ENCODE results near the gene VPS9D1.

VPS9D1 gene

GRCh38 chr16:89709716-89710432 lies 10.8 kb downstream of the VPS9D1 start:
- no peak for TF ChIP-seq CTCF (IDR thresholded peaks at IDR 0.05; ENCODE audit: insufficient read depth, low read length, poor library complexity, severe bottlenecking)
- H3K4me3 ChIP-seq (replicated peaks; ENCODE audit: low read depth, low read length): no peak overlapping the region

DNA sequence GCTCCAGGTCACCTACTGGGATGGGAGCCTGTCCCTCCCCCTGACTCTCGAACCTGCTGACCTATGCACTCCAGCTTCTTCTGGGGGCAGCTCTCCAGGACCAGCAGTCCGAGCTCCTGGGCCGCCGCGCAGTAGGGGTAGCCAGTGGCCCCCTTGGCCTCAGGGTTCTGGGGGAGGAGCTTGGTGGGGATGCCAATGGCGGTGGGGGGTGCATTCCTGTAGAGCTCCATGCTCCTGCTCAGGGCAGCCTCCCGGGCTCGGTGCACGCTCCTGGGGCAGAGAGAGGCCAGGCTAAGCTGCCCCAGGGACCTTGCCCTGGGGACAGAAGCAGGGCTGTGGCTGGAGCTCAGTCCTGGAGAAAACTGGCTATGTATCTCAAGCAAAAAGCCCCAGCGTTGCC lies 11.5 kb downstream of the VPS9D1 start:
- H3K4me3 ChIP-seq (replicated peaks; ENCODE audit: low read depth, low read length): no peak overlapping the region
- DNase-seq (ENCODE audit: extremely low read depth, insufficient read length): no peak
- no peak for TF ChIP-seq CTCF (IDR thresholded peaks at IDR 0.05; ENCODE audit: insufficient read depth, low read length, poor library complexity, severe bottlenecking)
- no peaks in the 10 kb centered on the region for H3K36me3 ChIP-seq (ENCODE audit: control insufficient read depth, insufficient read depth, low read length)
- no peaks in the 10 kb centered on the region for H3K27me3 ChIP-seq (replicated peaks; ENCODE audit: control insufficient read depth, insufficient read depth, low read length)

More at GRCh38 chr16:89709716-89710432, 10.8 kb downstream of the VPS9D1 start:
- no peak for DNase-seq (ENCODE audit: extremely low read depth, insufficient read length)
- H3K36me3 ChIP-seq (ENCODE audit: control insufficient read depth, insufficient read depth, low read length): peaks cover 2% of the 10 kb centered on the region
- no peaks in the 10 kb centered on the region for H3K27me3 ChIP-seq (replicated peaks; ENCODE audit: control insufficient read depth, insufficient read depth, low read length)

DNA sequence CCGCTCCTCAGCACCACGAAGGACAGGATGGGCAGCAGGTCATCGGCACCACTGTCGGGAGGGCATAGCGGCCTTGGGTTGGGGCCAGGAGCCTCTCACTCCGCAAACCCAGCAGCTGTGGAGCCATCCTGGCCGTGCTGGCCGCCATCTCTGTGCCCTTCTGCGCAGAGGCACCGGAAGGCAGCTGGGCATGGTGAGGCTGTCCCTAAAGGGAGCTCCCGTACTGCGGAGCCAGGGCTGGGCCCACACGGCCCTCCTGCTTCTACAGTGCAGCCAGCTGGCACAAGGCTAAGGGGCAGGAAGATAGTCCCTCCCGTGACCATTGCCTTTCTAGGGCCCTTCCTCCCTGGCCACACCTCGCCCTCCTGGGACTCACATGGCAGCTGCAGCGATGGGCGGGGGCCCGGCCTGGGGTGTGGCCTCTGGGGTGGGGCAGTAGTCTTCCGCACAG lies 12.2 kb downstream of the VPS9D1 start:
- H3K4me3 ChIP-seq (replicated peaks; ENCODE audit: low read depth, low read length): no peak overlapping the region
- no peaks in the 10 kb centered on the region for H3K36me3 ChIP-seq (ENCODE audit: control insufficient read depth, insufficient read depth, low read length)
- no peak for TF ChIP-seq CTCF (IDR thresholded peaks at IDR 0.05; ENCODE audit: insufficient read depth, low read length, poor library complexity, severe bottlenecking)
- H3K27me3 ChIP-seq (replicated peaks; ENCODE audit: control insufficient read depth, insufficient read depth, low read length): no peaks in the 10 kb centered on the region
- DNase-seq (ENCODE audit: extremely low read depth, insufficient read length): no peak

DNA sequence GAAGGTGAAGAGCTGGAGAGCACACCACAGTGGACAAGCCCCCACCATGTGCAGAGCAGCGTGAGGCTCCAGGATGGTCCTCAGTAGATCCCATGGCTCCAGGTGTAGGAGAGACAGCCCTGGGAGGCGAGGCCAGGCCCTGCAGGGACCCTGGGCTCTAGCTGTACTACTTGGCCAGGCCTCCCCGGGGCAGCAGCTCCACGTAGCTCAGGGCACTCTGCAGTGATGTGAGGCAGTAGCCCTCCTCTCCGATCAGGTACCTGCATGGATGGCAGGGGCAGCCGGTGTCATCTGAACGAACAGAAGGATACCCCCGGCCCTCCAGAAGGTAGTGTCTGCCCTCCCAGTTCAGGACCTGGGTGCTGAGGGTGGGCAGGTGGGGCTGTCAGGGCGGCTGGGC lies 13.0 kb downstream of the VPS9D1 start:
- H3K36me3 ChIP-seq (ENCODE audit: control insufficient read depth, insufficient read depth, low read length): no peaks in the 10 kb centered on the region
- H3K27me3 ChIP-seq (replicated peaks; ENCODE audit: control insufficient read depth, insufficient read depth, low read length): no peaks in the 10 kb centered on the region
- TF ChIP-seq CTCF (IDR thresholded peaks at IDR 0.05; ENCODE audit: insufficient read depth, low read length, poor library complexity, severe bottlenecking): no peak
- no peak for DNase-seq (ENCODE audit: extremely low read depth, insufficient read length)
- no peak overlapping the region for H3K4me3 ChIP-seq (replicated peaks; ENCODE audit: low read depth, low read length)

DNA sequence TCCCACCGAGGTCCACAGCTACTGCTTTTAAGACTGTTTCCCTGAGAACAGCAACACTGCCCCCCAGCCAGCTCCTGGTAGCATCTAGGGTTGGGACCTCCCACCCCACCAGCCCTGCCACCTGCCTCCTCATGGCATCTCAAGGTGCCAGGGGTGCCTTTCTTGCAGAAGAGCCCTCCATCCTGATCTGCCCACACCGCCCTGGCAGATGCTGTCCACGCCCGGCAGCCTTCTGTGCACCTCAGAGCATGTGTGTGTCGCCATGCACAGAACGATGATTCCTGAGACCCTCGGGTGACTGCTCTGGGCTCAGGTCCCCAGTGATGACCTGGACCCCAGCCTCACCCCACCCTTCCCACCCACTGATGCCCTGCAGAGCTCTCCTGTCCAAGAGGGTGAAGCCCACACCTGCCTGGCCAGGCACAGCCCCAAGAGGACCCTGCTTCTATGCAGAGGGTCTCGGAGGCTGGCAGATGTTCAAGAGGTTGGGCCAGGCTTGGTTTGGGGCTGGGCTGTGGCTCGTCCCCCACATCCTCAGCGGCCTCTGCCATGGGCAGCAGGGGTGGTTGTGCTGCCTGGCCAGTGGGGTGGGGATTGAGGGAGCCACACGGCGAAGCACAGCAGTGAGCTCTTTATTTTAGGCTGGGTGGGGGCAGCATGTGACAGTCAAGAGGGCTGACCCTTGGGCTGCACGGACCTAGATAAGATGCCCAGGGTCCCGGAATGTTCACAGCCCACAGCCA lies 14.0 kb downstream of the VPS9D1 start:
- H3K4me3 ChIP-seq (replicated peaks; ENCODE audit: low read depth, low read length): no peak overlapping the region
- TF ChIP-seq CTCF (IDR thresholded peaks at IDR 0.05; ENCODE audit: insufficient read depth, low read length, poor library complexity, severe bottlenecking): no peak
- H3K27me3 ChIP-seq (replicated peaks; ENCODE audit: control insufficient read depth, insufficient read depth, low read length): no peaks in the 10 kb centered on the region
- no peak for DNase-seq (ENCODE audit: extremely low read depth, insufficient read length)
- H3K36me3 ChIP-seq (ENCODE audit: control insufficient read depth, insufficient read depth, low read length): no peaks in the 10 kb centered on the region

All from GM06990 (cell line).